GM21825 (cell line): ENCODE measurements around the gene BLOC1S1.
A peak's percentile ranks its signal among the peaks of the same experiment; 100 is the strongest.
"Not testable (repeated sequence)": the region's sequence is repeated elsewhere in the genome, so short reads cannot be mapped to it uniquely, and the experiment has no call there.

Experiments
- ATAC-seq: cut with Tn5 transposase; IDR thresholded peaks from one replicate; pipeline ENCODE4 v1.9.1; 2021; ENCODE audit warnings: mild to moderate bottlenecking, moderate library complexity; ENCODE audit not compliant: unreplicated experiment

The BLOC1S1 gene

GRCh38 chr12:55743406-55744339 is 27.8 kb downstream of the BLOC1S1 start:
- peak; percentile 30 for ATAC-seq

GRCh38 chr12:55744340-55745030 is 28.6 kb downstream of the BLOC1S1 start:
- no peak for ATAC-seq

- no peak for ATAC-seq
Observed at GRCh38 chr12:55745361-55746173, 29.7 kb downstream of the BLOC1S1 start.

- no peak for ATAC-seq
Observed at GRCh38 chr12:55746174-55746912, 30.5 kb downstream of the BLOC1S1 start.

GRCh38 chr12:55746913-55747231 is 31.0 kb downstream of the BLOC1S1 start:
- ATAC-seq = no peak

GRCh38 chr12:55748230-55748993 is 32.6 kb downstream of the BLOC1S1 start:
- no peak for ATAC-seq

GRCh38 chr12:55755246-55755645 is 39.4 kb downstream of the BLOC1S1 start:
- no peak for ATAC-seq

GRCh38 chr12:55757701-55758100 is 41.9 kb downstream of the BLOC1S1 start:
- no peak for ATAC-seq

- ATAC-seq = not testable (repeated sequence)
Observed at GRCh38 chr12:55758575-55758974, 42.7 kb downstream of the BLOC1S1 start.

- no peak for ATAC-seq
Observed at GRCh38 chr12:55760663-55761062, 44.8 kb downstream of the BLOC1S1 start.

GRCh38 chr12:55762646-55763045 is 46.8 kb downstream of the BLOC1S1 start:
- ATAC-seq = no peak

- no peak for ATAC-seq
Observed at GRCh38 chr12:55765736-55766290, 50.0 kb downstream of the BLOC1S1 start.

- ATAC-seq = no peak
Observed at GRCh38 chr12:55767156-55767555, 51.3 kb downstream of the BLOC1S1 start.
